H1 (cell line): ENCODE data around the gene CUEDC1. TPM values are rescaled to one million over a fixed set of nuclear protein-coding genes. Genes with fewer than 3 reads are reported as not detected.

ENCODE experiments used
- CTCF ChIA-PET: fragments of 300-600 bp; sonication (Branson Sonifier 250); formaldehyde crosslinking; loops from one replicate; lab custom pipeline; 2021; ENCODE audit not compliant: partially characterized antibody; lab: Charles Lee
- POLR2A ChIA-PET: fragments of 300-600 bp; sonication (Branson Sonifier 250); formaldehyde crosslinking; loops from one replicate; lab custom pipeline; 2021; ENCODE audit warnings: inconsistent platforms; ENCODE audit not compliant: partially characterized antibody; lab: Charles Lee
- DNase-seq, 2 experiments: peaks; one replicate each; pipeline versions ENCODE4 v3.0.0 to v3.0.0-alpha.2; 2010 to 2022; ENCODE audit warnings: low spot score in 2 of 2, low read depth in 1 of 2, mixed read lengths in 1 of 2
- FAIRE-seq: peaks from 2 replicates; lab custom pipeline; 2011; peaks lifted over from hg19 to GRCh38; lab: Jason Lieb, UNC
- H2AFZ ChIP-seq: 2 replicates; pipeline ENCODE4 v1.8.1; 2012; ENCODE audit warnings: low read length, inconsistent platforms
- H2AK5ac ChIP-seq: 2 replicates; pipeline ENCODE4 v1.6.1; 2013; ENCODE audit warnings: low read depth, low read length
- H2BK120ac ChIP-seq: replicated peaks from 2 replicates; pipeline ENCODE3; 2013; ENCODE audit warnings: low read depth, low read length, inconsistent platforms
- H2BK12ac ChIP-seq: 2 replicates; pipeline ENCODE4 v1.6.1; 2013; ENCODE audit warnings: low read depth, low read length
- H2BK15ac ChIP-seq: 2 replicates; pipeline ENCODE4 v1.6.1; 2013; ENCODE audit warnings: low read length
- H2BK20ac ChIP-seq: 2 replicates; pipeline ENCODE4 v1.6.1; 2013; ENCODE audit warnings: low read length
- H2BK5ac ChIP-seq: 2 replicates; pipeline ENCODE4 v1.6.1; 2013; ENCODE audit warnings: low read depth, low read length
- H3K14ac ChIP-seq: 2 replicates; pipeline ENCODE4 v1.6.1; 2013; ENCODE audit warnings: inconsistent platforms; ENCODE audit not compliant: insufficient read length
- H3K18ac ChIP-seq: 2 replicates; pipeline ENCODE4 v1.6.1; 2013; ENCODE audit warnings: low read length; ENCODE audit errors: extremely low read depth
- H3K23ac ChIP-seq: 2 replicates; pipeline ENCODE4 v1.6.1; 2013; ENCODE audit warnings: inconsistent platforms; ENCODE audit not compliant: insufficient read length
- H3K23me2 ChIP-seq: 2 replicates; pipeline ENCODE4 v1.6.1; 2013; ENCODE audit warnings: low read depth, low read length
- H3K27ac ChIP-seq: 2 replicates; pipeline ENCODE4 v1.6.1; 2011; ENCODE audit warnings: low read depth, low read length, inconsistent platforms
- H3K27me3 ChIP-seq, 4 experiments: replicated peaks in 1 of 4; 1 replicate in 1 of 4; 2 replicates in 3 of 4; pipeline versions ENCODE4 v1.6.1 to v1.8.1; 2011 to 2013; ENCODE audit warnings: low read length in 3 of 4, mild to moderate bottlenecking in 3 of 4, inconsistent platforms in 2 of 4, mixed read lengths in 2 of 4, moderate library complexity in 1 of 4; ENCODE audit not compliant: control insufficient read depth in 3 of 4, insufficient read depth in 3 of 4; ENCODE audit errors: extremely low read depth in 1 of 4
- H3K36me3 ChIP-seq, 4 experiments: 2 replicates each; pipeline versions ENCODE4 v1.6.1 to v1.8.1; 2011 to 2013; ENCODE audit warnings: mild to moderate bottlenecking in 4 of 4, low read length in 3 of 4, moderate library complexity in 2 of 4, control low read depth in 1 of 4, inconsistent platforms in 1 of 4; ENCODE audit not compliant: insufficient read depth in 4 of 4, control insufficient read depth in 2 of 4
- H3K4ac ChIP-seq: replicated peaks from 2 replicates; pipeline ENCODE3; 2013; ENCODE audit warnings: low read length, low read depth, mixed read lengths, inconsistent platforms; ENCODE audit not compliant: insufficient read length
- H3K4me1 ChIP-seq, 4 experiments: replicated peaks in 1 of 4; 1 replicate in 1 of 4; 2 replicates in 3 of 4; pipeline versions ENCODE4 v1.6.1 to v1.8.1; 2011 to 2013; ENCODE audit warnings: low read length in 3 of 4, inconsistent platforms in 2 of 4, mixed read lengths in 1 of 4; ENCODE audit not compliant: insufficient read depth in 4 of 4, control insufficient read depth in 3 of 4
- H3K4me2 ChIP-seq, 2 experiments: 2 replicates each; pipeline versions ENCODE4 v1.6.1 to v1.8.1; 2011 to 2013; ENCODE audit warnings: low read depth in 2 of 2, low read length in 2 of 2, control low read depth in 1 of 2, inconsistent platforms in 1 of 2, mild to moderate bottlenecking in 1 of 2; ENCODE audit not compliant: insufficient read depth in 1 of 2
- H3K4me3 ChIP-seq, 4 experiments: fragments of 200-600, 300-600 bp in 1 of 4; sonication (generic), shearing (Covaris generic), sonication (Bioruptor Twin) in 1 of 4; 2 replicates each; pipeline versions ENCODE4 v1.5.1 to v1.8.1; 2011 to 2016; ENCODE audit warnings: low read length in 4 of 4, low read depth in 3 of 4, control low read depth in 2 of 4, inconsistent platforms in 2 of 4, mild to moderate bottlenecking in 2 of 4, mixed read lengths in 1 of 4, moderate library complexity in 1 of 4; ENCODE audit not compliant: insufficient read depth in 2 of 4; ENCODE audit errors: extremely low read depth in 1 of 4
- H3K56ac ChIP-seq: replicated peaks from 2 replicates; pipeline ENCODE3; 2013; ENCODE audit warnings: low read depth, mild to moderate bottlenecking, mixed read lengths, low read length, inconsistent platforms; ENCODE audit not compliant: insufficient read length
- H3K79me1 ChIP-seq: 2 replicates; pipeline ENCODE4 v1.6.1; 2013; ENCODE audit warnings: low read depth, low read length, control low read depth
- H3K79me2 ChIP-seq, 2 experiments: 2 replicates each; pipeline versions ENCODE4 v1.6.1 to v1.8.1; 2012 to 2013; ENCODE audit warnings: low read length in 2 of 2, mild to moderate bottlenecking in 2 of 2, inconsistent platforms in 1 of 2; ENCODE audit not compliant: insufficient read depth in 2 of 2, control insufficient read depth in 1 of 2
- H3K9ac ChIP-seq, 4 experiments: replicated peaks in 1 of 4; 1 replicate in 1 of 4; 2 replicates in 3 of 4; pipeline versions ENCODE4 v1.6.1 to v1.8.1; 2011 to 2013; ENCODE audit warnings: low read depth in 3 of 4, low read length in 3 of 4, control low read depth in 2 of 4, mild to moderate bottlenecking in 2 of 4, moderate library complexity in 2 of 4, inconsistent platforms in 1 of 4; ENCODE audit errors: extremely low read depth in 1 of 4
- H3K9me3 ChIP-seq, 2 experiments: 2 replicates each; pipeline versions ENCODE4 v1.6.1 to v1.8.1; 2012 to 2013; ENCODE audit warnings: mild to moderate bottlenecking in 2 of 2, moderate library complexity in 2 of 2, control low read depth in 1 of 2, inconsistent platforms in 1 of 2, low read depth in 1 of 2, low read length in 1 of 2, mixed read lengths in 1 of 2; ENCODE audit not compliant: insufficient read depth in 2 of 2
- H4K20me1 ChIP-seq, 2 experiments: replicated peaks in 1 of 2; 2 replicates each; pipeline versions ENCODE3 to v1.8.1; 2011 to 2013; ENCODE audit warnings: inconsistent platforms in 2 of 2, low read length in 2 of 2, mild to moderate bottlenecking in 1 of 2; ENCODE audit not compliant: insufficient read depth in 2 of 2, control insufficient read depth in 1 of 2
- H4K5ac ChIP-seq: 2 replicates; pipeline ENCODE4 v1.6.1; 2013; ENCODE audit warnings: low read length, low read depth, mixed read lengths, inconsistent platforms; ENCODE audit not compliant: insufficient read length
- H4K8ac ChIP-seq: 2 replicates; pipeline ENCODE4 v1.8.0; 2013; ENCODE audit warnings: mild to moderate bottlenecking, moderate library complexity, low read length, inconsistent platforms; ENCODE audit not compliant: insufficient read depth; ENCODE audit errors: extremely low read depth
- H4K91ac ChIP-seq: replicated peaks from 2 replicates; pipeline ENCODE3; 2013; ENCODE audit warnings: low read length, mixed read lengths, inconsistent platforms; ENCODE audit not compliant: insufficient read length
- HDAC2 ChIP-seq, 2 experiments: fragments of 300-600 bp in 1 of 2; sonication (generic) in 1 of 2; IDR thresholded peaks; 2 replicates each; pipeline ENCODE4 v1.6.1; 2011 to 2012; ENCODE audit warnings: low read depth in 2 of 2, low read length in 2 of 2, mild to moderate bottlenecking in 2 of 2, moderate library complexity in 2 of 2, borderline replicate concordance in 1 of 2, inconsistent platforms in 1 of 2
- JUND ChIP-seq: IDR thresholded peaks from 2 replicates; pipeline ENCODE4 v1.6.1; 2011; ENCODE audit warnings: mild to moderate bottlenecking, improper control_type of control experiment, low read length
- RBBP5 ChIP-seq: IDR thresholded peaks from 2 replicates; pipeline ENCODE4 v1.7.1; 2012; ENCODE audit warnings: low read depth, mild to moderate bottlenecking, inconsistent platforms, low read length, moderate library complexity, borderline replicate concordance
- WGBS, 2 experiments: shearing (Covaris generic) in 1 of 2; methylation state at CpG; one replicate each; pipeline versions ENCODE4 v1.1.6 to v1.1.7; 2013 to 2015; ENCODE audit warnings: low lambda C conversion rate in 2 of 2, mixed read lengths in 2 of 2, inconsistent platforms in 1 of 2, low coverage in 1 of 2, missing lambda C conversion rate in 1 of 2; ENCODE audit not compliant: insufficient replicate concordance in 2 of 2, insufficient coverage in 1 of 2, insufficient read length in 1 of 2; ENCODE audit errors: extremely low coverage in 1 of 2, missing lambda C conversion rate in 1 of 2; 5-methylcytosine and 5-hydroxymethylcytosine counted together
- polyA plus RNA-seq, 7 experiments: library from polyadenylated mRNA; depleted of rRNA in 3 of 7; stranded (reverse) in 5 of 7; unstranded in 2 of 7; fragments of >200 nt in 5 of 7; fragments of 200-250 nt in 2 of 7; gene quantifications; 1 replicate in 5 of 7; 2 replicates in 1 of 7; 4 replicates in 1 of 7; pipeline versions ENCODE4 v1.2.1 to v1.2.3, GENCODE V29; 2011 to 2013; ENCODE audit warnings: missing spikeins in 2 of 7, mixed read lengths in 2 of 7
- total RNA-seq: library from RNA; stranded (reverse); fragmentation: NEBNext Ultra II Directional; extraction: Animal tissue kit (Norgen Biotek cat#: 25700); gene quantifications from 2 replicates; pipeline ENCODE4 v1.2.1, GENCODE V29; 2021

The CUEDC1 gene
- total and polyA plus RNA-seq, 2 of the 8 experiments (the other 6 are each of a cell fraction or from before 2014, with no cell fraction given) = 4.0 to 10.7 TPM

DNA sequence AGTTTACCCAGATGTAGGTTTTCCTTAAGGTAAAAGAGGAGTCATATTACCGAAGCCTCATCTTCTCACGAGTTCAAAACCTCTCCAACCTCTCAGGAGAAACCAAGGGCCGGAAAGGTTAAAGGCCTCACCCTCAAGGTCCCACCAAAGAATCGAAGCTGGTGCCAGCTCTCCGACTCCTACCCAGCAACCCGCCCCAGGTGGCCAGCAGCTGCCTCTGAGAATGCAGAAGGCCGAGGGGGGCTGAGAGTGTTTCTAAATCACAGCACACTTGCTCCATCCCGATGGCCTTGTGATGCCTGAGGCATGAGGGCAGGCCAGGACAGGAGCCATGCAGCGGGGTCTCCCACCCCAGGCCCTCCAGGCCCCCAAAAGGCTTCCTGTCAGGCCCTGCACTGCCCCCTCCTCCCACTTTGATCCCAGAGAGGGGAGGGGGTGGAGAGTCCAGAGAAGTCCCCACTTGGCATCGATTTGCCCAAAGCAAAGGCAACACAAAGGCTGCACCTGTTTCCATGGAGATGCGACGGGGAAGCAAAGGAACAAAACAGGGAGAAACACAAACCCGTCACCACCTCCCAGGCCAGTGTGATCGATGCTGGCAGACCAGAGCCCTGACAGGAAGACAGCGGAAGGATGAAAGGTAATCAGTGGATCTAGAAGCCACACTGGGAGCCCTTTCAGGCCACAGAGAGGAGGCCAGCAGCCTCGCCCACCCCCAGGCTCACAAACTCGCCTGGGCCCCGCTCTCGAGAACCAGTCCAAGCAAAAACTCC is 39.0 kb downstream of the CUEDC1 start:
- H3K18ac ChIP-seq = peak overlapping the region; percentile 62; the same call in 1 of the 2 replicates
- no peak overlapping the region for H3K14ac ChIP-seq
- H3K56ac ChIP-seq = no peak overlapping the region
- CTCF ChIA-PET = interaction anchor here (1.0 to 2.8 kb wide), 7 partner anchors 11 to 57 kb away, joined by 3 to 22 read pairs (median 4); partner anchors contain the start of gene CUEDC1
- TF ChIP-seq RBBP5 (peak; percentile 57; the same call in 1 of the 2 replicates), JUND (no peak), HDAC2 (IDR thresholded peaks at IDR 0.05; ENCODE audit: borderline replicate concordance in 1 of 2, low read depth in 2 of 2, low read length in 2 of 2) (0 out of 4 replicates have a peak, but pooled peaks of 1 of the 2 experiments have one; percentile 27)
- POLR2A ChIA-PET = interaction anchor here (0.8 to 1.8 kb wide), 6 partner anchors 10 to 56 kb away, joined by 3 to 5 read pairs (median 4); no protein-coding TSS in a partner anchor
- H2BK20ac ChIP-seq = no peak overlapping the region
- no peak for FAIRE-seq
- no peaks in the 10 kb centered on the region for H4K20me1 ChIP-seq
- H3K36me3 ChIP-seq = no peaks in the 10 kb centered on the region
- no peak overlapping the region for H4K91ac ChIP-seq
- H3K4ac ChIP-seq = no peak overlapping the region
- H3K9me3 ChIP-seq = no peaks in the 10 kb centered on the region
- H3K79me2 ChIP-seq = no peaks in the 10 kb centered on the region
- peak overlapping the region; percentile 47; the same call in 1 of the 2 replicates for H2AK5ac ChIP-seq
- peak overlapping the region; percentile 74; the same call in 1 of the 2 replicates for H4K8ac ChIP-seq
- no peaks in the 10 kb centered on the region for H3K23me2 ChIP-seq
- 63% methylated on average over 19 of the region's 19 CpGs; no CpG with 5 or more reads in 1 of the 2 experiments for WGBS, 2 experiments
- no peak overlapping the region for H4K5ac ChIP-seq
- H3K4me2 ChIP-seq = peak overlapping the region; percentile 19 to 48; a peak in 3 of 4 replicates
- H3K4me3 ChIP-seq = no peak overlapping the region
- H2BK15ac ChIP-seq = peak overlapping the region; percentile 67; the same call in 1 of the 2 replicates
- 0 out of 2 replicates have a peak, but pooled peaks cover under 1% of the 10 kb centered on the region for H3K79me1 ChIP-seq
- peak overlapping the region in 2 of 4 experiments; percentile 28 to 61; a peak in 4 of 7 replicates for H3K9ac ChIP-seq
- peak in 1 of 2 experiments; percentile 72 for DNase-seq
- H3K27me3 ChIP-seq = no peaks in the 10 kb centered on the region
- H2BK5ac ChIP-seq = no peak overlapping the region
- peaks cover 8 to 28% (median 17%) of the 10 kb centered on the region in 4 experiments; a peak in 6 of 7 replicates for H3K4me1 ChIP-seq
- no peak overlapping the region for H3K23ac ChIP-seq
- H2BK12ac ChIP-seq = peak overlapping the region; percentile 90
- H2AFZ ChIP-seq = no peak overlapping the region
- H2BK120ac ChIP-seq = no peak overlapping the region
- H3K27ac ChIP-seq = peak overlapping the region; percentile 68
